CD4-positive, alpha-beta T cell treated with Interleukin-21 for 1 hour (primary cell): ENCODE measurements around the gene SNX21.
A peak's percentile ranks its signal among the peaks of the same experiment; 100 is the strongest.
"Not testable (repeated sequence)": the region's sequence is repeated elsewhere in the genome, so short reads cannot be mapped to it uniquely, and the experiment has no call there.

Experiments
- DNase-seq: peaks from one replicate; pipeline ENCODE4 v3.0.0-alpha.2; 2020

The SNX21 gene

GRCh38 chr20:45823949-45824835 is 9.4 kb upstream of the SNX21 start:
- peak; percentile 60 for DNase-seq

DNA sequence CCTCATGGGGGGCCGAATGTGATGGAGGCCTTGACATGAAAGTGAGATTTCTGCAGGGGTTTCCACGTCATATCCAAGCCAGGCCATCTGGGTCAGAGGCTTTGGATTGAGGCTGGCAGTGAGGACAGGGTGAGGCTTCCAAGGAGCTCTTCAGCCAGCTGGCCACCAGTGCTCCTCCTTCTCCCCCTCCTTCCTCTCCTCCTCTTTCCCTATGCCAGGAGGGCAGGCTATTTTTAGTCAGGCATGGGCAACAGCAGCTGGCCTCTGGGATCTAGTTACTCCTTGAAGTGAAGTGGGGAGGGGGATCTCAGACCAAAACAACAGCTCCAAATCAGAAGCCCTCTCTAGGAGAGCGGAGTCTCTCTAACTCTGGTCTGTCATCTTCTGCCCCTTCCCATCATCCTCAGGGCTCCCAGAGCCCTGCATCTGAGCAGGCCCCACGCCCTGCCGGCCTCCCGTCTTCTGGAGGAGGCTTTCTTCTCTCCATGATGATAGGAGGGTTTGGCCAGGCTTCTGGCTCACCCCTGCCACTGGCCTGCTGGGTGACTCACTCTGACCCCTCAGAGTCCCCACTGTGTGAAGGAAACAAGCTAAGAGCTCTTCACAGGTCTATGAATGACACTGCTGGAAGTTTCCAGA is 7.1 kb upstream of the SNX21 start:
- no peak for DNase-seq

DNA sequence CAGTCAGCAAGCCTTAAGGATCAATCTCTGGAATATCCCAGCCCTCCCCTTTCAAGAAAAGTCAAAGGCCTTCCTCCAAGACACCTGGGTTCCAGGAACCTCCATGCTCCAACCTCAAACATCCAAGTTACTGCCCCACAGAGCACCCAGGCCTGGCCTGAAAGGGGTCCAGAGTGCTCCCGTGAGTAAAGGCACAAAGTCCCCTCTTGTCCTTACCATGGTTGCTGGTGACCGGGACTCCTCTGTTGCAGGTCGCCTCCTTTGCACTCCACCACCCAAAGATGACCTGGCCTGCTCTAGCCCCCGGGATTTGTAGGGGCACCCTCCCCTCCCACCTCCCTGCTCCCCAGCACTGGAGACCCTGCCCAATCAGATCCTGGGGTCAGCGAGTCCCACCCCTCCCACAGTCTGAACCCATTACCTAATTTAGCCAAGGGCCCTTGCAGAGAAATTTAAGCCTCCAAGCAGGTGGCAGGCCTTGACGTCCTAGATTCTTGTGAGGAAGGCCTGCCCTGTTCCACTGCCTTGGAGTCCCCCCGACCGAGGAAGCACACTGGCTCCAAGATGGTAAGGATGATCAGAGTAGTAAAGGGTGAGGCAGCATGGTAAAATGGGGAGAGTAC is 6.5 kb upstream of the SNX21 start, which contains the start of gene TNNC2:
TSS of gene TNNC2 (minus strand) at position 283 of the 623 bp plus-strand sequence. CDS start at position 219, 64 bp downstream.
- no peak for DNase-seq

DNA sequence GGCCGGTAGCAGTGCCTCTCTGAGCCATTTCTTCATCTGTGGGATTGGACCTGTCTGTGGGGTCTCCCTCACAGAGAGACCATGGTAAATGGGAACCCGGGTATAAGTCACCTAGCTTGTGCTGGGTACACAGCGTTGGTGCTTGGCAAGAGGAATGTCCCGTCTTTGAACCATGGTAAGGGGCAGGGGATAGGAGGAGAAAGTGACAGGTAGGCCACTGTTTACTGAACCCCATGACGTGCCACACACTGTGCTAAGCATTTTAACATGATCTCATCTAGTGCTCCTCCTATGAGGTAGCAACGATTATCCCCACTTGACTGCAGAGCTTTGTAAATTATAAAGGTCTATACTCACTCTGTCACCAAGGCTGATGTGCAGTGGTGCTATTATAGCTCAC is 5.9 kb upstream of the SNX21 start:
- DNase-seq = no peak

- DNase-seq = no peak
Observed at GRCh38 chr20:45828589-45828988, 5.0 kb upstream of the SNX21 start.

GRCh38 chr20:45829673-45830106 is 3.9 kb upstream of the SNX21 start:
- not testable (repeated sequence) for DNase-seq

- no peak for DNase-seq
Observed at GRCh38 chr20:45832619-45833018, 980 bp upstream of the SNX21 start.

- peak; percentile 47 for DNase-seq
Observed at GRCh38 chr20:45833883-45834796, 541 bp downstream of the SNX21 start.

DNA sequence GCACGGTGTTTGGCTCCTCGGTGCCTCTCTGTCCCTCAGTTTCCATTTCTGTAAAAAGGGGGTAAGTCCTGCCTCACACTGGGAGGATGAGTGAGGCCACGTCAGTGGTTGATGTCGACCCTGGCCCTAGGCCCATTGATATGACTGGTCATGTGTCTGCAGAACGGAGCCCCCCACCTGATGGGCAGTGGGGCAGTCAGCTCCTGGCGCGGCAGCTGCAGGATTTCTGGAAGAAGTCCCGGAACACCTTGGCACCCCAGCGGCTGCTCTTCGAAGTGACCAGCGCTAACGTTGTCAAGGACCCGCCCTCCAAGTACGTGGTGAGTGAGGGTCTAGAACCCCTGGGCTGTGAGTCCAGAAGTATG is 1.2 kb downstream of the SNX21 start:
- no peak for DNase-seq

- no peak for DNase-seq
Observed at GRCh38 chr20:45835329-45835765, 1.7 kb downstream of the SNX21 start.

- no peak for DNase-seq
Observed at GRCh38 chr20:45835825-45836224, 2.2 kb downstream of the SNX21 start.

- DNase-seq = no peak
Observed at GRCh38 chr20:45836841-45837240, 3.2 kb downstream of the SNX21 start.

GRCh38 chr20:45840700-45841198 is 7.2 kb downstream of the SNX21 start:
- DNase-seq = no peak

DNA sequence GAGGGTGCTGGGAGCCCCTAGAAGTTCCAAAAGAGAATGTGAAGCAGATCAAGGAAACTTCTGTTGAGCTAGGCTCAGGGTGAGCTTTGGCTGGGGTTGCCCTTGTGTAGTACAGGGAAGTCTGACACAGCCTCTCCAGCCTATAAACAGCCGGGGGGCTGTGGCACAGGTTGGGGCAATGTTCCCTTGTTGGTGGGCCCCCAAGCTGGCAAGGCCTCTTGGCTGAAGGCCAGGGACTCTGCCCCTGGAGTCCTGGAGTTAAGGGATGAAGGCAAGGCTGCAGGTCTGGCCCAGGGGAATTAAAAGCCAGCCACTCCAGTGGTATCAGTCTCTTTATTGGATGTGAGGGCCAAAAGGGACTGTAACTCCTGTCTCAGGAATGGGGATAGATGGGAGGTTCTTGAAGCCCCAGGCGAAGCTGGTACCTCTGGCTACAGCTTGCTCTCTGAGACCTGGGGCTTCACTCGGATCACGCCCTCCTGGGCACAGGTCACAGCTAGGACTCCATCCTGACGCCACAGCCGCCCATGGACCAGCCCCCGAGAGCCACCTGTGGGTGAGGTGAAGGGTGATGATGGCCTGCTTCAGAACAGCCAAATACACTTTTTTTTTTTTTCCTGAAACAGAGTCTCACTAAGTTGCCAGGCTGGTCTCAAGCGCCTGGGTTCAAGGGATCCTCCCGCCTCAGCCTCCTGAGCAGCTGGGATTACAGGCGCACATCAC is 8.0 kb downstream of the SNX21 start:
- DNase-seq = no peak

DNA sequence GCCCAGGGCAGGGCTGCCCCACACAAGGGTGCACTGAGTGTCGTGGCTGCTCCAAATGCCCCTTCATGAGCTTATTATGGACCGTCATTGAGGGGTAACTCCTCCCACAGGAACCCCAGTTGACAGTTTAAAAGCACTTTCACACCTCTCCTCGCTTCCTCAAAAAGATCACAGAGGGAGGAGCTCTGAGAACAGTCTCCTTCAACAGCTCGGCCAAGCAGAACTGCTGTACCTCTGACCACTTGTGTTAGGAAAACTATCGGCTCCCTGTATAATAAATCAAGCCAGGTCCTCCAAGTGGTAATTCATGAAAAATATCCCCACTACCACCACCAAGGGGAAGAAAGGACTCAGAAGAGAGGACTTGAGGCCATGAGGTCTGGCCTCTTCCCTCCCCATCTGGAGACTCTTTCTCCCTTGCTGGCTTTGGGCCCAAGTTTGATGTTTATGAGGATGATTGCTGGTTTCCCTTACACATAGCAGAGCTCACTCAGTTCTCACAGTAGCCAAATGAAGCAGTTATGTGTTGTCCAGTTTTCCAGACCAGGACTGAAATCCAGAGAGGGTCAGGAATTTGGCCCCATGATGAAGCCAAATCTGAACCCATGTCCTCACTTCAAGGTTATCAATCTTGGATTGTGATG is 8.7 kb downstream of the SNX21 start:
- DNase-seq = no peak

GRCh38 chr20:45843506-45843905 is 9.9 kb downstream of the SNX21 start:
- DNase-seq = no peak

GRCh38 chr20:45845452-45845851 is 11.9 kb downstream of the SNX21 start:
- no peak for DNase-seq

DNA sequence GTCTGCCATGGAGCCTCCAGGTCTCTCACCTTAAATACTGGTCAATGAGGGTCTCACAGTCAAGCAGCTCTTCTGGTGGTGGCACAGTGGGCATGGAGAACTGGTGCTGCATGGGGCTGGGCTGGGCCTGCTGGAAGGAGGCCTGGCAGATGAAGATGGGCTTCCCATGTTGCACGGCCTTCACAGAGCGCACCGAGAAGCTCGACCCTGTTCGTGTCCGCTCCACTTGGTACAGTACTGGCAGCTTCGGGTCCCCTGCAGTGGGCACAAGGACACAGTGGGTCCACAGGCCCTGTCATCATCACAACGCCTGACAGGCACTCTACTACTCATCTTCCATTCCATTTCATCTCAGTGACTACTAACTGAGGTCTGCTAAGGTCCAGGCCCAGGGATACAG is 14.8 kb downstream of the SNX21 start:
- no peak for DNase-seq

- no peak for DNase-seq
Observed at GRCh38 chr20:45848969-45849582, 15.5 kb downstream of the SNX21 start.

GRCh38 chr20:45850238-45850637 is 16.6 kb downstream of the SNX21 start:
- DNase-seq = no peak

DNA sequence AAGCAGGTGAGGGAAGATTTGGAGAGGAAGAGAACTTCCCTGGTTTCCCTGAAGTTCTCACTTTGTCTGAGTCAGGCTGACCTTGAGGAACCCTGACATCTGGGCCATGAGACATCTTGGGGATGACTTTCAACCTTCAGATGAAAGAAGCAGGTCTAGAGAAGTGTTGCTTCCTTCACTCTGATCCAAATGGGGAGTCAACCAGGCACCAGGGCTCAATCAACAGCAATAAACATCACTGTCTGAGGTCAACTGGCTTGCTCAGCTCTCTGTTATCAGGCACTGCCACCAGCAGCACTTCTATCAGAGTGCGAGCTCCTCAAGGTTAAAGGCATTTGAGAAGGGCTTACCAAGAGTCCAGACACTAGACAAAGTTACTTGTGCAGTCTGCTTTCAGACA is 17.3 kb downstream of the SNX21 start:
- DNase-seq = no peak
